Stimulated activated naive CD8-positive, alpha-beta T cell treated with anti-CD3 and anti-CD28 coated beads, Interleukin-15, Interleukin-2, amounts not matched to agents 100 ng/mL and 50 ng/mL, for 24 hours (primary cell): ENCODE measurements around the gene ZFAND2A.

Experiments used
- H3K27ac Mint-ChIP-seq: one replicate; pipeline ENCODE4 v1.8.0; 2021; ENCODE audit warnings: mild to moderate bottlenecking, mixed read lengths
- H3K27me3 Mint-ChIP-seq: one replicate; pipeline ENCODE4 v1.8.0; 2021; ENCODE audit warnings: mixed read lengths
- H3K36me3 Mint-ChIP-seq: one replicate; pipeline ENCODE4 v1.8.0; 2021; ENCODE audit warnings: low read depth, mixed read lengths
- H3K4me1 Mint-ChIP-seq: one replicate; pipeline ENCODE4 v1.8.0; 2021; ENCODE audit warnings: low read depth, mixed read lengths
- H3K4me3 Mint-ChIP-seq: one replicate; pipeline ENCODE4 v1.8.0; 2021; ENCODE audit warnings: mild to moderate bottlenecking, mixed read lengths
- H3K9me3 Mint-ChIP-seq: one replicate; pipeline ENCODE4 v1.8.0; 2021; ENCODE audit warnings: mixed read lengths

Gene ZFAND2A

DNA sequence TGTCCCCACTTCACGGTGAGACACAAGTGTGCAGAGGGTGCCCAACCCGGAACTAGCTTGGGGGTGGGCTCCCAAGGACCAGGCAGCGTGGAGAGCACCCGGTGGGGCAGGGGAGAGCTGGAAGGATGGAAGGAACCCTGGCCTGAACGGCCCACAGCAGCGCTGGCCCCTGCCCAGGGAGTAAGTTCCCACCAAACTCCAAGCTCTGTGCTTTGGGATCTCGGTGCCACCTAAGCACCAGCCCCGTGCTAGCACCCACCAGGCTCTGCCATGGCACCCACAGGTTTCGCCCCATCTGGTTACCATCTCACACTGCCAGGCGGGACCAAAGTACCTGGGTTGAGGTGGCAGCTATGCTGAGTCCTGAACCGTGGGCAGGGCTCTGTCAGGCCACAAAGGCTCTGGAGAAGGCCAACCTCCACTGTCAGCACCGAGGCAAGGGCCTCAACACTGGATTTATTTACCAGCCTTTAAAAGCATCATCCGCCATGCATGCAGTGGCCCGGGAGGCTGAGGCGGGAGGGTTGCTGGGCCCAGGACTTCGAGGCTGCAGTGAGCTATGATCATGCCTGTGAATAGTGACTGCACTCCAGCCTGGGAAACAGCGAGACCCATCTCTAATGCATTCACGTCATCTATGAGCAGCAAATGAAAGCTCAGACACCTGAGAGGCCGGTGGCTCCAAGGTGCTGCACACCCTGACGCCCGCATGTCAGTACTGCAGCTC is 56.0 kb downstream of the ZFAND2A start:
- H3K36me3 Mint-ChIP-seq, result no peaks in the 10 kb centered on the region
- peaks cover 25% of the 10 kb centered on the region for H3K4me1 Mint-ChIP-seq
- H3K4me3 Mint-ChIP-seq, result peak overlapping the region; percentile 32
- no peak overlapping the region for H3K27ac Mint-ChIP-seq
- H3K27me3 Mint-ChIP-seq, result no peaks in the 10 kb centered on the region
- H3K9me3 Mint-ChIP-seq, result no peaks in the 10 kb centered on the region

GRCh38 chr7:1103009-1103788 is 56.8 kb downstream of the ZFAND2A start:
- Mint-ChIP-seq H3K4me3 (peak overlapping the region; percentile 32), H3K4me1 (peaks cover 25% of the 10 kb centered on the region), H3K27ac (peak overlapping the region; percentile 45), H3K9me3 (peaks cover 1% of the 10 kb centered on the region), H3K36me3 (peaks cover 2% of the 10 kb centered on the region), H3K27me3 (no peaks in the 10 kb centered on the region)
